Measurements from ENCODE around the gene NPL.

The NPL gene

GRCh38 chr1:182875889-182876288 is 86.3 kb downstream of the NPL start:
- no peak for DNase-seq

- no peak for DNase-seq
These were observed 87.8 kb downstream of the NPL start for GRCh38 chr1:182877331-182877730.

- DNase-seq = no peak
These were observed 88.3 kb downstream of the NPL start for GRCh38 chr1:182877842-182878241.
